Fibroblast of villous mesenchyme (primary cell): Measurements from ENCODE around the gene SOST. TPM values are rescaled to one million over a fixed set of nuclear protein-coding genes. Genes with fewer than 3 reads are reported as not detected.

ENCODE experiments used
- DNase-seq: peaks from one replicate; pipeline ENCODE4 v3.0.0-alpha.2; 2010; ENCODE audit warnings: low read depth
- H3K4me3 ChIP-seq: 2 replicates; pipeline ENCODE4 v1.5.1; 2011; ENCODE audit warnings: low read depth, mild to moderate bottlenecking, low read length
- total RNA-seq: library from RNA; depleted of rRNA; stranded (reverse); fragments of >200 nt; gene quantifications from 2 replicates; pipeline ENCODE4 v1.2.3, GENCODE V29; 2012
- TF ChIP-seq, protein P1 (sequence below): IDR thresholded peaks from 2 replicates; pipeline ENCODE4 v1.5.1; 2012; ENCODE audit warnings: low read depth, mild to moderate bottlenecking, low read length; ENCODE audit not compliant: insufficient read depth

SOST gene
- total RNA-seq, 1 donor: not detected

- no peak overlapping the region for H3K4me3 ChIP-seq
- TF ChIP-seq, protein P1, sequence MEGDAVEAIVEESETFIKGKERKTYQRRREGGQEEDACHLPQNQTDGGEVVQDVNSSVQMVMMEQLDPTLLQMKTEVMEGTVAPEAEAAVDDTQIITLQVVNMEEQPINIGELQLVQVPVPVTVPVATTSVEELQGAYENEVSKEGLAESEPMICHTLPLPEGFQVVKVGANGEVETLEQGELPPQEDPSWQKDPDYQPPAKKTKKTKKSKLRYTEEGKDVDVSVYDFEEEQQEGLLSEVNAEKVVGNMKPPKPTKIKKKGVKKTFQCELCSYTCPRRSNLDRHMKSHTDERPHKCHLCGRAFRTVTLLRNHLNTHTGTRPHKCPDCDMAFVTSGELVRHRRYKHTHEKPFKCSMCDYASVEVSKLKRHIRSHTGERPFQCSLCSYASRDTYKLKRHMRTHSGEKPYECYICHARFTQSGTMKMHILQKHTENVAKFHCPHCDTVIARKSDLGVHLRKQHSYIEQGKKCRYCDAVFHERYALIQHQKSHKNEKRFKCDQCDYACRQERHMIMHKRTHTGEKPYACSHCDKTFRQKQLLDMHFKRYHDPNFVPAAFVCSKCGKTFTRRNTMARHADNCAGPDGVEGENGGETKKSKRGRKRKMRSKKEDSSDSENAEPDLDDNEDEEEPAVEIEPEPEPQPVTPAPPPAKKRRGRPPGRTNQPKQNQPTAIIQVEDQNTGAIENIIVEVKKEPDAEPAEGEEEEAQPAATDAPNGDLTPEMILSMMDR: no peak
- no peak for DNase-seq
Observed at GRCh38 chr17:43741636-43742035, 17.0 kb downstream of the SOST start.

GRCh38 chr17:43740541-43740940 is 18.1 kb downstream of the SOST start:
- H3K4me3 ChIP-seq: no peak overlapping the region
- peak; percentile 15 for DNase-seq
- TF ChIP-seq, protein P1: no peak

GRCh38 chr17:43737722-43738121 is 20.9 kb downstream of the SOST start:
- H3K4me3 ChIP-seq: no peak overlapping the region
- TF ChIP-seq, protein P1: no peak
- no peak for DNase-seq

- peak; percentile 25 for DNase-seq
- H3K4me3 ChIP-seq: no peak overlapping the region
- TF ChIP-seq, protein P1: no peak
Observed at GRCh38 chr17:43736389-43736788, 22.2 kb downstream of the SOST start.

GRCh38 chr17:43734376-43734775 is 24.2 kb downstream of the SOST start:
- no peak overlapping the region for H3K4me3 ChIP-seq
- TF ChIP-seq, protein P1: no peak
- peak; percentile 37 for DNase-seq

GRCh38 chr17:43733956-43734355 is 24.6 kb downstream of the SOST start:
- TF ChIP-seq, protein P1: no peak
- DNase-seq: no peak
- no peak overlapping the region for H3K4me3 ChIP-seq

- DNase-seq: peak; percentile 56
- TF ChIP-seq, protein P1: no peak
- no peak overlapping the region for H3K4me3 ChIP-seq
Observed at GRCh38 chr17:43732958-43733357, 25.6 kb downstream of the SOST start.
